MM.1S (cell line): ENCODE measurements around the gene ZNF587.

Experiments
- EZH2 ChIP-seq: fragments of 300-600 bp; sonication (generic); optimal IDR thresholded peaks from 2 replicates; pipeline ENCODE3; 2017; ENCODE audit warnings: low read depth, mild to moderate bottlenecking, antibody characterized with exemption, low read length, mixed read lengths
- EZH2phosphoT487 ChIP-seq: fragments of 300-600 bp; sonication (generic); IDR thresholded peaks from 2 replicates; pipeline ENCODE4 v1.6.1; 2018; ENCODE audit warnings: antibody characterized with exemption, low read length
- TF ChIP-seq, protein P1 (sequence below): fragments of 300-600 bp; sonication (generic); IDR thresholded peaks from 2 replicates; pipeline ENCODE4 v1.5.1; 2016; ENCODE audit warnings: antibody characterized with exemption, low read length, mixed read lengths

DNA sequence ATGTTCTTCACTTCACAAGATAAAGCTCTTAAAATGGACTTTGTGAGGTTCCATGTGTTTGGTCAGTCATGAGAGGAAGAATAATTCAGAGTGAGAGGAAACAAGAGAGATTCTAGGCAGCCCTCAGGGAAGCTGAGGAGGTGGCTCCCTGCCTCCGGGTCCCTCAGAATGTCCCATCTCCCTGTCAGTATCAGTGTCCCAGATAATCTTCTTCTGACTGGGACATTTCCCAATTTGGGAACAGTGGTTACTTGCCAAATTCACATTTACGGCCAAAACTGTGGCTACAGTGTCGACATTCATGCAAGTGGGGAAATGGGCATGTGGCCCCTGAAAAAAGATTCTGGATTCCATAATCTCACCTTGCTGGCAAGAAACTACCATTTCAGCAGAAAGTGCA, 57.7 kb downstream of the ZNF587 start:
- TF ChIP-seq, protein P1, sequence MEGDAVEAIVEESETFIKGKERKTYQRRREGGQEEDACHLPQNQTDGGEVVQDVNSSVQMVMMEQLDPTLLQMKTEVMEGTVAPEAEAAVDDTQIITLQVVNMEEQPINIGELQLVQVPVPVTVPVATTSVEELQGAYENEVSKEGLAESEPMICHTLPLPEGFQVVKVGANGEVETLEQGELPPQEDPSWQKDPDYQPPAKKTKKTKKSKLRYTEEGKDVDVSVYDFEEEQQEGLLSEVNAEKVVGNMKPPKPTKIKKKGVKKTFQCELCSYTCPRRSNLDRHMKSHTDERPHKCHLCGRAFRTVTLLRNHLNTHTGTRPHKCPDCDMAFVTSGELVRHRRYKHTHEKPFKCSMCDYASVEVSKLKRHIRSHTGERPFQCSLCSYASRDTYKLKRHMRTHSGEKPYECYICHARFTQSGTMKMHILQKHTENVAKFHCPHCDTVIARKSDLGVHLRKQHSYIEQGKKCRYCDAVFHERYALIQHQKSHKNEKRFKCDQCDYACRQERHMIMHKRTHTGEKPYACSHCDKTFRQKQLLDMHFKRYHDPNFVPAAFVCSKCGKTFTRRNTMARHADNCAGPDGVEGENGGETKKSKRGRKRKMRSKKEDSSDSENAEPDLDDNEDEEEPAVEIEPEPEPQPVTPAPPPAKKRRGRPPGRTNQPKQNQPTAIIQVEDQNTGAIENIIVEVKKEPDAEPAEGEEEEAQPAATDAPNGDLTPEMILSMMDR, result no peak
- TF ChIP-seq EZH2phosphoT487 (no peak), EZH2 (no peak)
